Heart left ventricle (tissue), 13 donors: ENCODE results near the gene NTRK2.

Experiments used
- CTCF ChIP-seq, 12 donors: fragments of 200-600 bp; sonication (generic) in 4 of 12; IDR thresholded peaks; one replicate each; pipeline versions ENCODE4 v1.5.0 to v1.8.0; 2018 to 2022; ENCODE audit warnings: antibody characterized with exemption in 12 of 12, mild to moderate bottlenecking in 5 of 12
- POLR2A ChIP-seq, 2 donors: fragments of 450-650 bp; IDR thresholded peaks; one replicate each; pipeline ENCODE4 v1.6.1; 2017; ENCODE audit warnings: antibody characterized with exemption in 2 of 2, mild to moderate bottlenecking in 2 of 2, moderate library complexity in 2 of 2
- donor health status: ischemic (EF 13 %, LVEDD 7.1; RV severe dilation, severe dysfunction).
- donor health status: DM: no; HTN: yes; CAD: no.
- donor health status: DM: no; HTN: no; CAD: no.
- donor health status: ischemic (EF 25% LVEDD 6.9; RV normal size, moderate dysfunction).
- donor health status: ischemic (EF 25% LVEDD 5.7; RV mildly dilated, moderate dysfunction).
- donor health status: ischemic (EF 35%, LVEDD 5.7; RV mildly dilated, moderate dysfunction).
- donor health status: nonischemic (EF 11% LVEDD 7.7; RV severe dilation, severe dysfunction).
- donor health status: DM: yes; HTN: yes; CAD: no.
- donor health status: PGD.
- donor health status: ischemic (EF 29% LVEDD 5.4; RV normal size, mild dysfunction).
- donor health status: nonischemic (EF 23%, LVEDD 6.1; RV moderate dilation, normal function).

- peak in 2 of 12 donors; percentile 20 to 34 for TF ChIP-seq CTCF (IDR thresholded peaks at IDR 0.05)
- no peak for TF ChIP-seq POLR2A (IDR thresholded peaks at IDR 0.05)
Observed at GRCh38 chr9:85024374-85024773, 354.8 kb downstream of the NTRK2 start.
